Suprapubic skin (tissue), 3 donors: Measurements from ENCODE around the gene ALG14.

ENCODE experiments used
- EP300 ChIP-seq: sonication (generic); formaldehyde crosslinking; IDR thresholded peaks from one replicate; pipeline ENCODE4 v1.6.1; 2017; ENCODE audit warnings: antibody characterized with exemption
- TF ChIP-seq, protein P1 (sequence below), 2 donors: fragments of 200-600 bp in 1 of 2; fragments of 450-650 bp in 1 of 2; sonication (generic) in 1 of 2; IDR thresholded peaks; one replicate each; pipeline ENCODE4 v1.5.1; 2016 to 2019; ENCODE audit warnings: antibody characterized with exemption in 2 of 2, mild to moderate bottlenecking in 1 of 2, moderate library complexity in 1 of 2

DNA sequence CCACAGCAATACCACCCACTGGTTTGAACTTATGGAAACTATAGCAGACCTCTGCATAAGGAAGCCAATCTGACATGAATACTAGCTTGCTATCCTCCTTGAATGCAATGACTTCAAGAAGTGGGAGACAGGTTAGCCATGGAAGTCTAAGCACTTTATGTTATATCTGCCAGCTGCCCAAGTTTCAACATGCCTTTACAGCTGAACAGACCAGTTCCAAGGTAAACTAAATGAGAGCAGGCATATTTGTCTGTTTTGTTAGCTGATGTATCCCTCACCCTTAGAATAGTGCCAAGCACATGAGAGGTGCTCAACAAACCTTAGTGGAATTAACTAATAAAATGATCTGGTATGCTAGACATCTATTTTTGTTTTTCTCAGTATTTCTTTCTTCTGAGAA is 65.1 kb downstream of the ALG14 start:
- TF ChIP-seq, protein P1, sequence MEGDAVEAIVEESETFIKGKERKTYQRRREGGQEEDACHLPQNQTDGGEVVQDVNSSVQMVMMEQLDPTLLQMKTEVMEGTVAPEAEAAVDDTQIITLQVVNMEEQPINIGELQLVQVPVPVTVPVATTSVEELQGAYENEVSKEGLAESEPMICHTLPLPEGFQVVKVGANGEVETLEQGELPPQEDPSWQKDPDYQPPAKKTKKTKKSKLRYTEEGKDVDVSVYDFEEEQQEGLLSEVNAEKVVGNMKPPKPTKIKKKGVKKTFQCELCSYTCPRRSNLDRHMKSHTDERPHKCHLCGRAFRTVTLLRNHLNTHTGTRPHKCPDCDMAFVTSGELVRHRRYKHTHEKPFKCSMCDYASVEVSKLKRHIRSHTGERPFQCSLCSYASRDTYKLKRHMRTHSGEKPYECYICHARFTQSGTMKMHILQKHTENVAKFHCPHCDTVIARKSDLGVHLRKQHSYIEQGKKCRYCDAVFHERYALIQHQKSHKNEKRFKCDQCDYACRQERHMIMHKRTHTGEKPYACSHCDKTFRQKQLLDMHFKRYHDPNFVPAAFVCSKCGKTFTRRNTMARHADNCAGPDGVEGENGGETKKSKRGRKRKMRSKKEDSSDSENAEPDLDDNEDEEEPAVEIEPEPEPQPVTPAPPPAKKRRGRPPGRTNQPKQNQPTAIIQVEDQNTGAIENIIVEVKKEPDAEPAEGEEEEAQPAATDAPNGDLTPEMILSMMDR (IDR thresholded peaks at IDR 0.05), result no peak
- no peak for TF ChIP-seq EP300
